ENCODE measurements around the gene FAM180A. TPM values are rescaled to one million over a fixed set of nuclear protein-coding genes. Genes with fewer than 3 reads are reported as not detected.
A peak's percentile ranks its signal among the peaks of the same experiment; 100 is the strongest.

The FAM180A gene
- total and polyA plus RNA-seq, 2 of the 8 experiments (the other 6 are each of a cell fraction or from before 2014, with no cell fraction given), result not detected

DNA sequence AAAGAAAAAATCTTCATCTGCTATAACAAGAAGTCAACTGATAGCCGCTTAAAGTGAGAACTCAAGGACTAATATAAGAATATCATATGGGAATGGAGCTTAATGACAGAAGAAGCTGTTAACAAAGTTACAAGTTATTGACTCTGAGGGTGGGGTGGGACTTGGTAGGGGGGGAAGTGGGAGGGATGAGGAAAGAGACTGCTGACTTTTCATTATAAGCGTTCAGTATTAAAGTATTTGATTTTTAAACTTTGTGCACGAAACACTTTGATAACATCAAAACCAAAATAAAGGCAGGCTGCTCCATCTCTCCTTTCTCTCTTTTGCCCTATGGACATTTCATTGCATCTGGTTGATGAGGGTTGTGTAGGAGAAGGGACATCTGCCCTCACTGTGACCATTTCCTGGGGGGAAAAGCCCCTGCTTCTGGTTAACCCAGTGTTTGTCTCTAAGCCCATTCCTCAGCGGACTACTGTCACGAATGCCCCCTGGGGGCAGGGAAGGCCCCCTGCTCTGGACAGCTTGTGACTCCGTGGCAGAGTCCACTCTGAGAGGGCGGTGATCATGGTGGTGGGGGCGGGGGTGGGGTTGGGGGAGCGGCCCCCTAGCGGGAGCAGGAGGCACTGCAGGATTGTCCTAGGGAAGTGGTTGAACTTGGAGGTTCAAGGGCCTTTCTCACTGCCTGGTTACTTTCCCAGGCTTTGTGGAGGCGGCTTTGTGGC lies 38.0 kb downstream of the FAM180A start:
- Histone ChIP-seq H2BK20ac (ENCODE audit: low read length) (no peak overlapping the region), H3K4ac (replicated peaks; ENCODE audit: insufficient read length, low read depth, low read length) (no peak overlapping the region), H4K8ac (ENCODE audit: extremely low read depth, insufficient read depth, low read length) (no peak overlapping the region), H3K18ac (ENCODE audit: extremely low read depth, low read length) (no peak overlapping the region), H3K27me3 (replicated peaks in 1 of 4; ENCODE audit: control insufficient read depth in 3 of 4, extremely low read depth in 1 of 4, insufficient read depth in 3 of 4, low read length in 3 of 4) (no peaks in the 10 kb centered on the region), H4K5ac (ENCODE audit: insufficient read length, low read depth, low read length) (no peak overlapping the region), H3K9me3 (ENCODE audit: insufficient read depth in 2 of 2, low read depth in 1 of 2, low read length in 1 of 2) (no peaks in the 10 kb centered on the region), H2BK120ac (replicated peaks; ENCODE audit: low read depth, low read length) (no peak overlapping the region), H3K36me3 (ENCODE audit: control insufficient read depth in 2 of 4, insufficient read depth in 4 of 4, low read length in 3 of 4) (no peaks in the 10 kb centered on the region), H2BK12ac (ENCODE audit: low read depth, low read length) (no peak overlapping the region), H3K4me3 (ENCODE audit: extremely low read depth in 1 of 4, insufficient read depth in 2 of 4, low read depth in 3 of 4, low read length in 4 of 4) (peak overlapping the region in 1 of 4 experiments; percentile 37; a peak in 1 of 8 replicates), H3K14ac (ENCODE audit: insufficient read length) (no peak overlapping the region), H3K79me2 (ENCODE audit: control insufficient read depth in 1 of 2, insufficient read depth in 2 of 2, low read length in 2 of 2) (no peaks in the 10 kb centered on the region), H2AK5ac (ENCODE audit: low read depth, low read length) (no peak overlapping the region), H3K23ac (ENCODE audit: insufficient read length) (no peak overlapping the region), H3K23me2 (ENCODE audit: low read depth, low read length) (peaks cover 6% of the 10 kb centered on the region; the same call in 1 of the 2 replicates), H3K9ac (replicated peaks in 1 of 4; ENCODE audit: extremely low read depth in 1 of 4, low read depth in 3 of 4, low read length in 3 of 4) (no peak overlapping the region), H3K27ac (ENCODE audit: low read depth, low read length) (no peak overlapping the region), H2AFZ (ENCODE audit: low read length) (0 out of 2 replicates have a peak overlapping the region, but pooled peaks have one; percentile 54), H2BK15ac (ENCODE audit: low read length) (no peak overlapping the region), H3K56ac (replicated peaks; ENCODE audit: insufficient read length, low read depth, low read length) (no peak overlapping the region), H2BK5ac (ENCODE audit: low read depth, low read length) (no peak overlapping the region), H4K91ac (replicated peaks; ENCODE audit: insufficient read length, low read length) (no peak overlapping the region), H3K4me2 (ENCODE audit: insufficient read depth in 1 of 2, low read depth in 2 of 2, low read length in 2 of 2) (peak overlapping the region; percentile 7 to 49; a peak in 3 of 4 replicates), H3K4me1 (replicated peaks in 1 of 4; ENCODE audit: control insufficient read depth in 3 of 4, insufficient read depth in 4 of 4, low read length in 3 of 4) (peaks cover 0 to 4% (median 2%) of the 10 kb centered on the region in 4 experiments; a peak in 1 of 7 replicates), H3K79me1 (ENCODE audit: low read depth, low read length) (0 out of 2 replicates have a peak, but pooled peaks cover 2% of the 10 kb centered on the region), H4K20me1 (replicated peaks in 1 of 2; ENCODE audit: control insufficient read depth in 1 of 2, insufficient read depth in 2 of 2, low read length in 2 of 2) (peaks cover 0 to 5% of the 10 kb centered on the region in 2 experiments)
- FAIRE-seq, result no peak
- 47% methylated on average over 8 of the region's 11 CpGs; no CpG with 5 or more reads in 1 of the 2 experiments for WGBS, 2 experiments (ENCODE audit: extremely low coverage in 1 of 2, insufficient coverage in 1 of 2, insufficient read length in 1 of 2, insufficient replicate concordance in 2 of 2, low coverage in 1 of 2, low lambda C conversion rate in 2 of 2, missing lambda C conversion rate in 1 of 2)
- ChIA-PET POLR2A (ENCODE audit: partially characterized antibody) (interaction anchor here (0.8 to 2.0 kb wide), 5 partner anchors 9 to 570 kb away, joined by 3 to 4 read pairs (median 3); partner anchors contain the start of gene STMP1), CTCF (ENCODE audit: partially characterized antibody) (interaction anchor here (0.6 to 14.4 kb wide), 35 partner anchors 12 to 497 kb away, joined by 3 to 133 read pairs (median 5); partner anchors contain the start of gene SLC13A4)
- peak in 1 of 2 experiments; percentile 73 for DNase-seq (ENCODE audit: low read depth in 1 of 2, low spot score in 2 of 2)
- TF ChIP-seq CREB1 (IDR thresholded peaks at IDR 0.05), result no peak
- TF ChIP-seq, protein P1, sequence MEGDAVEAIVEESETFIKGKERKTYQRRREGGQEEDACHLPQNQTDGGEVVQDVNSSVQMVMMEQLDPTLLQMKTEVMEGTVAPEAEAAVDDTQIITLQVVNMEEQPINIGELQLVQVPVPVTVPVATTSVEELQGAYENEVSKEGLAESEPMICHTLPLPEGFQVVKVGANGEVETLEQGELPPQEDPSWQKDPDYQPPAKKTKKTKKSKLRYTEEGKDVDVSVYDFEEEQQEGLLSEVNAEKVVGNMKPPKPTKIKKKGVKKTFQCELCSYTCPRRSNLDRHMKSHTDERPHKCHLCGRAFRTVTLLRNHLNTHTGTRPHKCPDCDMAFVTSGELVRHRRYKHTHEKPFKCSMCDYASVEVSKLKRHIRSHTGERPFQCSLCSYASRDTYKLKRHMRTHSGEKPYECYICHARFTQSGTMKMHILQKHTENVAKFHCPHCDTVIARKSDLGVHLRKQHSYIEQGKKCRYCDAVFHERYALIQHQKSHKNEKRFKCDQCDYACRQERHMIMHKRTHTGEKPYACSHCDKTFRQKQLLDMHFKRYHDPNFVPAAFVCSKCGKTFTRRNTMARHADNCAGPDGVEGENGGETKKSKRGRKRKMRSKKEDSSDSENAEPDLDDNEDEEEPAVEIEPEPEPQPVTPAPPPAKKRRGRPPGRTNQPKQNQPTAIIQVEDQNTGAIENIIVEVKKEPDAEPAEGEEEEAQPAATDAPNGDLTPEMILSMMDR (IDR thresholded peaks at IDR 0.05; ENCODE audit: control extremely low read depth in 1 of 3, insufficient read depth in 1 of 3, low read depth in 1 of 3, low read length in 3 of 3), result peak; percentile 42 to 76 (median 45)
- TF ChIP-seq SAP30 (IDR thresholded peaks at IDR 0.05; ENCODE audit: insufficient read depth, insufficient replicate concordance, low read length), result no peak
- TF ChIP-seq HDAC6 (IDR thresholded peaks at IDR 0.05; ENCODE audit: low read depth, low read length), result no peak
- no peak for TF ChIP-seq SIN3A (conservative IDR thresholded peaks at IDR 0.05 in 1 of 2, IDR thresholded peaks at IDR 0.05 in 1 of 2; ENCODE audit: low read depth in 1 of 2, low read length in 2 of 2)
- no peak for TF ChIP-seq EP300 (IDR thresholded peaks at IDR 0.05; ENCODE audit: borderline replicate concordance in 1 of 2, low read depth in 2 of 2, low read length in 2 of 2)
- no peak for TF ChIP-seq JUND (IDR thresholded peaks at IDR 0.05; ENCODE audit: low read length)
- no peak for TF ChIP-seq CBX8 (IDR thresholded peaks at IDR 0.05; ENCODE audit: borderline replicate concordance, low read depth, low read length)
